ENCODE data around the gene EPB41L4B.

Gene EPB41L4B

GRCh38 chr9:109205526-109205925, 115.3 kb downstream of the EPB41L4B start:
- DNase-seq (ENCODE audit: low read depth in 2 of 2), result no peak

GRCh38 chr9:109203761-109204360, 117.0 kb downstream of the EPB41L4B start:
- no peak for DNase-seq (ENCODE audit: low read depth in 2 of 2)

GRCh38 chr9:109199676-109200075, 121.2 kb downstream of the EPB41L4B start:
- DNase-seq (ENCODE audit: low read depth in 2 of 2), result no peak

- no peak for DNase-seq (ENCODE audit: low read depth in 2 of 2)
Observed at GRCh38 chr9:109198736-109199382, 122.0 kb downstream of the EPB41L4B start.

GRCh38 chr9:109193974-109194556, 126.8 kb downstream of the EPB41L4B start:
- DNase-seq (ENCODE audit: low read depth in 2 of 2), result no peak

GRCh38 chr9:109192732-109193361, 128.0 kb downstream of the EPB41L4B start:
- DNase-seq (ENCODE audit: low read depth in 2 of 2), result no peak

- DNase-seq (ENCODE audit: low read depth in 2 of 2), result no peak
Observed at GRCh38 chr9:109191746-109192145, 129.1 kb downstream of the EPB41L4B start.

- DNase-seq (ENCODE audit: low read depth in 2 of 2), result no peak
Observed at GRCh38 chr9:109190151-109190550, 130.7 kb downstream of the EPB41L4B start.

GRCh38 chr9:109186857-109187520, 133.9 kb downstream of the EPB41L4B start:
- DNase-seq (ENCODE audit: low read depth in 2 of 2), result no peak

- DNase-seq (ENCODE audit: low read depth in 2 of 2), result no peak
Observed at GRCh38 chr9:109182940-109183798, 137.7 kb downstream of the EPB41L4B start.

- DNase-seq (ENCODE audit: low read depth in 2 of 2), result no peak
Observed at GRCh38 chr9:109182550-109182939, 138.3 kb downstream of the EPB41L4B start.

- DNase-seq (ENCODE audit: low read depth in 2 of 2), result no peak
Observed at GRCh38 chr9:109181284-109181683, 139.6 kb downstream of the EPB41L4B start.

GRCh38 chr9:109179801-109180523, 140.9 kb downstream of the EPB41L4B start:
- no peak for DNase-seq (ENCODE audit: low read depth in 2 of 2)

GRCh38 chr9:109176963-109177362, 143.9 kb downstream of the EPB41L4B start:
- no peak for DNase-seq (ENCODE audit: low read depth in 2 of 2)

GRCh38 chr9:109176386-109176785, 144.5 kb downstream of the EPB41L4B start:
- DNase-seq (ENCODE audit: low read depth in 2 of 2), result no peak

- no peak for DNase-seq (ENCODE audit: low read depth in 2 of 2)
Observed at GRCh38 chr9:109172935-109173334, 147.9 kb downstream of the EPB41L4B start.

GRCh38 chr9:109171926-109172325, 148.9 kb downstream of the EPB41L4B start:
- DNase-seq (ENCODE audit: low read depth in 2 of 2), result no peak

- DNase-seq (ENCODE audit: low read depth in 2 of 2), result no peak
Observed at GRCh38 chr9:109168170-109168569, 152.7 kb downstream of the EPB41L4B start.

- no peak for DNase-seq (ENCODE audit: low read depth in 2 of 2)
Observed at GRCh38 chr9:109167716-109168115, 153.1 kb downstream of the EPB41L4B start.

GRCh38 chr9:109166771-109167601, 153.9 kb downstream of the EPB41L4B start, which contains the start of gene FRRS1L:
Gene FRRS1L, minus strand, starts transcription at chr9:109167249. Its CDS starts 111 bp downstream, at chr9:109167138.
- DNase-seq (ENCODE audit: low read depth in 2 of 2), result no peak
